HG03039 (cell line): ENCODE data around the gene TP53I11.

Source experiments
- ATAC-seq: cut with Tn5 transposase; IDR thresholded peaks from one replicate; pipeline ENCODE4 v1.9.1; 2021; ENCODE audit warnings: mild to moderate bottlenecking, moderate library complexity; ENCODE audit not compliant: unreplicated experiment

TP53I11 gene

DNA sequence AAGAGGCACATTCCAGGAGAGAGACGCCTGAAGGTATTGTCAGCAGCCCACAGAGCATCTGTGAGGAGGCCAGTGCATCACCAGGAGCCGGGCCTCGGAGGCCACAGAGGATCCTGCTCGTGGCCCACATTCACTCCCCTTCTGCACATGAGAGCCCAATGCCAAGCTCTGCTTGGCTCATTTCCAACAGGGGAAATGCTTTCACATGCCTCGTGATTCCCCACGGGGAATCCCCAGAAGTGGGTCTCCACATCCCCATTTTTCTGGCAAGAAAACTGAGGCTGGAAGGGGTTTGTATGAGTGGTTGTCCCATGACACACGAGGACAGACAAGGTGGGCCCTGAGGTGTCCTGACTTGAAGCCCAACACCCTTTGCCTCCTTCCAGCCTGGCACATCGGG, 34.4 kb downstream of the TP53I11 start:
- ATAC-seq, result no peak

DNA sequence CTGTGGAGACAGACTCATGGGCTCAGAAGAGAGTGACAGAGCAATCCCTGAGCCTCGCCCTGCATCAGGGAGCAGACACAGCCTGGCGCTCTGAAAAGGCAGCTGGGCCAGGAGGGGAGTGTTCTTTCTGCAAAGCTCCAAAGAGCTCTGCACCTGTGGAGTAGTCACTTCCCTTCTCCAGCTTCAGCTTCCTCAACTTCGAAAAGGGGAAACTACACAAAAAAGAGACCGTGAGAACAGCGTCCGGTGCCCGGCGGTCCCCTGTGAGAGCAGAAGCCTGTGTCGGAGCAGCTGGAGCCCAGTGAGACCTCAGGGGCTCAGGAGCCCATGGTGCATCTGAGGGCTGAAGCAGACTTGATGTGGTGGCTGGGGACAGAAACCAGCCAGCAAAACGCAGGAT, 35.1 kb downstream of the TP53I11 start:
- ATAC-seq, result no peak

DNA sequence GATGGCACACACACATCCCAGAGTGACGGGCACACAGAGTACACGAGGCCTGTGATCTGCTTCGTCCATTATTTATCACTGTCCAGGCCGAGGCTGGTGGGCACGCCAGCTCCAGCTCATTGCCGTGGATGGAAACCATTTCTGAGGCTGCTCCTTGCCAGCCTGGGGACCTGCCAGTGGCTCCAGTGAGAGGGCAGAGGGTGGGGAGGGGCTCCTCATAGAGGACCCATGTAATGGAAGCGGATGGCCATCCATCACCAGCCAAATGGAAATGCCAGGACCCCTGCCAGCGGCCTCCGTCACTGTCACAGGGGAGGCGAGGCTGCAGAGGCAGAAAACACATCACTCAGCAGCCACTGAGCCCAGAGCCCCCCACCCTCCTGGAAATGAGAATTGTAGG, 35.7 kb downstream of the TP53I11 start:
- ATAC-seq, result no peak

DNA sequence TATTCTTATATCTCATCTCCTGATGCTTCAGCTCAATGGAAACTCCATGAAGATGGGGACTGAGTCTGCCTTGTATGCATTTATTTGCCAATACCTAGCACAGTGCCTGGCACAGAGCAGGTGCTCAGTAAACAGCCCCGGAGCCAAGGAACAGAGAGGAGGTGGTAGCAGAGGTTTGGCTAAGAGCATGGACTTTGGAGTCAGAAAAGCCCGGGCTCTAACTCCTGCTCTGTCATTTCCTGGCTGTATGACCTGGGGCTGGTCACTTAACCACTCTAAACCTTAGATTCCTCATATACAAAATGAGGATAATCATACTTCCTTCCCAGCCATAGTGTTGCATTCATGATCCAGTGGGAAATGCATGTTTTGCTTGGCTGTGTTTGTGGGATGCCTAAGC, 36.6 kb downstream of the TP53I11 start:
- no peak for ATAC-seq

DNA sequence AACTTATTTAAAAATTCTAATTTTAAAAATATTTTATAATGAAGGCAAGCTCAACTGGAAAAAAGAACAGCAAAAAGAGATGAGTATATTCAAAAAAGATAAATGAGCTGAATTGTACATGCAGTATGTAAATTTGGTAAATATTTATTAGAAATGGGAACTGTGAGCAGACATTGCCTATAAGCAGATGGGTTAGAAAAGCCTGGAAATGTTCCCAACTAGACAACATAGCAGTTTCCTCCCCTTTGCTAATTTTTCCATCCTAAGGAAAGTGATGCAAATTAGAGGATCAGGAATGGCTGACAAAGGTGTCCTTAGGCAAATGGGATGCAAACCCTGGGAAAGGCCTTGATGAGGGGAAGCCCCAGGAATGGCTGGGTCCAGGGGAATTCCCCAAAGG, 37.2 kb downstream of the TP53I11 start:
- ATAC-seq, result no peak

DNA sequence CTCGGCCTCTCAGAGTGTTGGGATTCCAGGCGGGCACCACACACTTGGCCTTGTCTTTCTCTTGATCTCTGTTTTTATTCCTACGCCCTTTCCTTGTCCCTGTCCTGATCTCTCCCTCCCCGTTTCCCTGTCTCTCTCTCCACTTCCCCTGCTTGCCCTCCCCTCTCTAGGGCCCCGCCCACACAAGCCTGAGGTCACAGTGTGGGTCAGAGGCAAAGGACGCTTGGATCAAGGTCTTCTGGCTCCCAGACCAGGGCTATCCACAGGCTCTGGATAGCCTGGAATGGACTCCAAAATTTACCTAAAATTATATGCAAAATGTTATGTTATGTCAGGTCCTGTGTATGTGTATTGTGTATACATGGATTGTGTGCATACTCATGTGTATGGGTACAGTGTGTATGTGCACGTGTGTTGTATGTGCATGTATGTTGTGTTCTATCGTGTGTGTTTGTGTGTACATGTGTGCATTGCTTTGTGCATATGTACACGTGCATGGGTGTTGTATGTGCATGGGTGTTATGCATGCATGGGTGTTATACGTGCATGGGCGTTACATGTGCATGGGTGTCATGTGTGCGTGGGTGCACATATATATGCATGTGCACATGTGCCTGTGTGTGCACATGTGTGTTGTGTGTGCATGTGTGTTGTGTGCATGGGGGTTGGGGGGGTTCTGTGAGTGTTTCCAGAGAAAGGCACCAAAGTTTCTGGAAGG, 38.3 kb downstream of the TP53I11 start:
- no peak for ATAC-seq

DNA sequence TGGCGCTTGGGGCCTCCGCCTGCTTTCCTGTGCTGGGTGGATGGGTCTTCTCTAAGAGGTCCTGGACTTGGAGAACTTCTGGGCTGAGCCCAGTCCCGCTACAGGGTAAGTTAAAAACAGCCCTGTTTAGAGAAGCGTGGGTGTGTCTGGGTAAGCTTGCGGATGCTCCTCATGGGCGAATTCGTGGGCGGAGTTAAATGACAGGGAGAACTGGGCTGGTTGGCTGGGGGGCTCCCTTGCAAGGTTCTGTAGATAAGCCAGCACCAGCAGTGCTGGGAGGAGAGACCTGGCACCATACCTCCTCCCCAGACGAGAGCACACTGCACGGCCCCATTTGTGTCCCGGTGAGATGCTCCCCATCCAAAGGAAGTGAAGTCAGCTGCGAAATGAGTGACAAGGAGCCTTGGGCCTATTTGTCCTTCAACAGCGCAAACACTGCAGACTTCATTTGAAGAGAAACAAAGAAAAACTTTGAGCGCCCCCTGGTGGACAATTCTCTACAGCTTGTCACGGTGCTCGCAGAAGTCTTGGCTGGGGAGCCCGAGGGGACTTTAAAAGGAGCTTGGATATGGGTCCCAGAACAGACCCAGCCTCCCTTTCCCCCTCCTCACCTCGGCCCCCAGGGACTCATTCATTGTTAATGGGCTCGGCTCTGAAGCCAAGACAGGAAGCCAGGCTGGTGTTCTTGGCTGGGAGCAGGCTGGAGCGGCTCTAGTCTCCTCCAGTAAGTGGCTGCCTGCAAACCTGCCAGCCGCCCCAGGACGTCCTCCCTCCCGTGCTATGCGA, 39.5 kb downstream of the TP53I11 start:
- no peak for ATAC-seq

DNA sequence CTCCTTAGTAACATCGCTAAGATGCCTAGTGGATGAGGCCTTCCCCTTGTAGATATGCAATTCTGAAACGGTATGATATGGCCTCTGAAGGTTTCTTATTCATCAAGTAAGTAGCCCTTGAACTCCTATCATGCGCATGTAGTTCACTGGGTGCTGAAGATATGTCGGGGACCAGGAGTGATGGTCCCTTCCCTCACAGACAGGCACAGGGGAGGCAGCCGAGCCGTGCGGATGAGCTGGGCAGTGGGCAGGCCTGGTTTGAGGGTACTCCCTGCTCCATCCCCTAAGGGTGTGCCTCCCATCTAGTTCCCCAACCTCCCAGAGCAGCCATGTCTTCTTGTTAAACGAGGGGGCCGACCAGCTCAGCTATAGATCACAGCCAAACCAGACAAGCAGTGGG, 40.1 kb downstream of the TP53I11 start:
- no peak for ATAC-seq

DNA sequence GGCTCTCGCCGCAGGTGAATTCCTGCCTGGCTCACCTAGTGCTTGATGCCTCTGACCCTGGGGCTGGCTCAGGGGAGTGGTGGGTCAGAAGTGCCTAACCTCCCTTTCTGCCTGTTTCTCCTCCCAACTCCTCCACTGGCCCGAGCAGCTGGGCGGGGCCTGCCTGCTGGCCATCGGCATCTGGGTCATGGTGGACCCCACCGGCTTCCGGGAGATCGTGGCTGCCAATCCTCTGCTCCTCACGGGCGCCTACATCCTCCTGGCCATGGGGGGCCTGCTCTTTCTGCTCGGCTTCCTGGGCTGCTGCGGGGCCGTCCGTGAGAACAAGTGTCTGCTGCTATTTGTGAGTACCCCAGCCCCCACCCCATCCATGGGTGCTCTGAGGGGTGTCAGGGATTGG, 41.1 kb downstream of the TP53I11 start:
- ATAC-seq, result no peak

DNA sequence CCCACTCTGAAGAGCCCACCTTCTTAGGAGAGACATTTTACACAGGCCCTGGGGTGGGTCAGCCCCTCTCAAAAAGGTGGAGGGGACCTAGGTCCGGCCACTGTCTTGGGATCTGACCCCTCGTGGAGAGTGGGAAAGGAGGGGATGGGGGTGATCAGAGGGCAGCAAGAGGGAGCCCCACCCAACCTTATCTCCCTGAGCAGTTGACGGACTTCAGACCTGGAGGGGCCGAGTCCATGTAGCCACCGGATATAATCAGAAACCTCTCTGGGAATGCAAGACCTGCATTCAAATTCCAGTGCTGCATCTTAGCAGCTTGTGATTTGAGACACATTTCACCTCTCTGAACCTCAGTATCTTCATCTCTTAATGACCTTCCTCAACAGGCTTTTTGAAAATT, 44.0 kb downstream of the TP53I11 start:
- no peak for ATAC-seq

DNA sequence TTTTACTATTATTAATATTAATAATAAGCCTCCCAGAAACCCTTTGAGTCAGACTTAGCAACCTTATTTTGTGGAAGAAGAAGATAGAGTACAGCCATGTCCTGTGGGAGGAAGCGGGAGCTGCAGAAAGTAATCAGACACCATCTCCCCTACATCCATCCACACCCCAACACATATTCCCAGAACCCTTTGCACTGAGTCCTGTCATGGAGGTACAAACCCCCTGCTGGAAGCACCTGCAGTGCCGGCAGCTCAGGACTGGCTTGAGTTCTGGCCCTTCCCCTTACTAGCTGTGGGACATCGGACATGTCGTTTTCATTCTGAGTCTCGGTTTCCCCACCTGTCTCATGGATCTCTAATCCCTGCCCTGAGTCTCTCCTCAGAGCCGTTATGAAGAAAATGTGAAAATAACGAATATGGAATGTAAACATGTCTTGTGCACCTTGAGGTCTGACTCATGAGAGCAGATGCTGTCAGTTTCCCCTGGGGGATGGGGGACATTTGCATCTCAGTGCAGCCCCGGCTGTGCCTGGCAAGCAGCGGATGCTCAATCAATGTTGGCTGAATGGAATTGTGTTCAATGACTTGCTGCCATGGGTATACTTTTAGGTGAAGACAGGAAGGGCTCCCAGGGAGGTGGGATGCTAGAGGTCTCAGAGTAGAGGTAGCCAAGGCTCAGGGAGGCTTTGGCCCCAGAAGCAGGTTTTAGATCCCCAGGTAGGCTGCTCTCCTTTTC, 45.4 kb downstream of the TP53I11 start:
- ATAC-seq, result no peak

DNA sequence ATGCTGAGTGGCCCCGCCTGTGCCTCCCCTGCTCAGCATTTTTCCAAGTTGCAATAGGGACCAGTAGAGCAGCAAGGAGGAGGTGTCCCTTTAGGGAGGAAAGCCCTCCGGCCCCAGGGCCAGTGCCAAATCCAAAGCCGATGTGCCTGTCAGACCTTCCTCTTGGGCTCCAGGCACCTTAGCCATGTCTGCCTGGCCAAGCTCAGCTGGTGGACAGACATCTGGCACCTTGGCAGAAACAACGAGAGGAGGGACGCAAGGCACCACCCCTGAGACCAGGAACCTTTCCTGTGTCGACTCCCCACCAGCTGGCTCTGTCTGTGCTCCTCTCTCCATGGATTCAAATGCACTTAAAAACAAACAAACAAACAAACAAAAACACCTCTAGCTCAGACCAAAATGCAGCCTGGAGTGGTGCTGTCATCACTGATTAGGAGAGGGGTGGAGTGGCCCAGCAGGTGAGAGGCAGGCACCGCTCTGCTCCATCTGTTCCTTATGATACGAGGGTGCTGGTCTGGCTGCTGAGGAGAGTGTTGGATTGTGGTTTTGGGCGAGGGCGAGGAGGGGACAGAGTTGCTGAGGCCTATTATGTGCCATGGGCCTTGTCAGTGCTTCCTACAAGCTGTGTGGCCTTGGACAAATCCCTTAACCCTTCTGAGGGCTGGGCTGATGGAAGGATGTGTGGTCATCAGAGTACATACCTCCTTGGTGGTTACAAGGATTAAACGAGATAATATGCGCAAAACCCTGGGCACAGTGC, 46.2 kb downstream of the TP53I11 start:
- ATAC-seq, result no peak

DNA sequence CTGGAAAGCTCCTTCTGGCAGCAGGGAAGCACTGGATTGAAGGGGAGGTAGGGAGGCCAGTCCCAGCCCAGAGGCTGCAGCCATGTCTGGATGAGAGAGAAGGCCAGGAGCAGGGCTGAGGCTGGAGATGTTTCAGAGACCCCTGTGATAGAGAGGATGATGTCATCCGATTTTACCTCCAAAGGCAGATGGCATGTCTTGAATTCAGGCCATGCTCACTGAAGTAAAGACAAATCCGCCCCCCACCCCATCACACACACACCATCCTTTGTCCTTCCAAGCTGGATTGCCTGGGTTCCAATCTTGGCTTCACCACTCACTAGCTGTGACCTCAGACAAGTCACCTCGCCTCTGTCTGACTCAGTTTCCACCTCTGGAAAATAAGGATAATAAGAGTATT, 47.2 kb downstream of the TP53I11 start:
- ATAC-seq, result no peak

DNA sequence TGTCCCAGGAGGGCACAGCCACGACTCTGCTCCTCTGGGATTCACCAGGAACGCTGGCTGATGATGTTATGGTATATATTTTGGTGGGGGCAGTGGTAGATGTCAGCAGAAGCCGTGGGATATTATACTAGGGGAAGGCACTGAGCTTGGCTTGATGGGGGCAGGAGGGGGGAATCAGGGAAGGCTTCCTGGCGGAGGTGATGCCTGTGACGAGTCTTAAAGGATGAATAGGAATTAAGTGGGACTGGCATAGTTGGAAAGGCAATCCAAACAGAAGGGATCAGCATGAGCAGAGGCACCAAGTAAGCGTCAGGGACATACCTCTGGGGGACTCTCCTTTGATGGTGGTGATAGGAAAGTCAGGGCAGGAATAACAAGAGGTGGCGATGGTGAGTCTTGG, 47.6 kb downstream of the TP53I11 start:
- no peak for ATAC-seq

DNA sequence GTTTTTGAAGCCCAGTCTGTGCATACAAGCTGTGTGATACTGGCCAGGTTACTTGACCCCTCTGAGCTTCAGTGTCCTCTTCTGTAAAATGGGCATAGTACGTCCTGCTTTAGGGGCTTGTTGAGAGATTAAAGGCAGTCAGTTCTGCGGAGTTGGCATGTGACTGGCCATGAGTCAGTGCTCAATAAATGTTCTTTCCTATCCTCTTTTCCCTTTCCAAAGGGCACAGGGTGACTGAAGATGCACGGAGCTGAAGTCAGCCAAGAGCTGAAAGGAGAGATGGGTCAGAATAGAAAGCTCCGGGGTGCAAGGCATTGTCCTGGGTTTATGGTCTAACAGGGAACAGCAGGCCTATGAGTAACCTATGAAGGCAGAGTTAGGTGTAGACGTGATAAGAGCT, 48.9 kb downstream of the TP53I11 start:
- no peak for ATAC-seq

DNA sequence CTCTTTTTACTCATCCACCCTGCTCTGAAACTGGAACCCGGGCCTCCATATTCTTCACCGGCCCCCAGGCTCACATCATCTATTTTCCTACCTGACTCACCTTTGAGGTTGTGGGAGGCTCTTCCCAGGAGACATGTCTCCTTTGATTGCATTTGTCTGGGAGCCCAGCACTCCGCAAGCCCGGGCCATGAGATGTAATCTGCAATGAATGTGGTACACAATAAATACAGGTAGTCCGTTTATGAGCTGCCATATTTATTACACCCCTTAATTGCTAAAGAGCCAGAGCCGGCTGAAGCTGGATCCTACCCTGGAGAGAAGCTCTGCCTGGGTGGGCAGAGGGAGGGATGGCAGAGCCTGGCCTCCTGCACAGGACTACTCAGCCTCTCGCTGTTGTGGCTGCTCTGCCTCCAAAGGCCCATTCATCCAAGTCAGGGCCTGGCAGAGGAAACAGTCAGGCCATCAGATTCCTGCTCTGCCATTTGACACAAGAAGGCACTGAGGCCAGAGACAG, 49.5 kb downstream of the TP53I11 start:
- no peak for ATAC-seq

DNA sequence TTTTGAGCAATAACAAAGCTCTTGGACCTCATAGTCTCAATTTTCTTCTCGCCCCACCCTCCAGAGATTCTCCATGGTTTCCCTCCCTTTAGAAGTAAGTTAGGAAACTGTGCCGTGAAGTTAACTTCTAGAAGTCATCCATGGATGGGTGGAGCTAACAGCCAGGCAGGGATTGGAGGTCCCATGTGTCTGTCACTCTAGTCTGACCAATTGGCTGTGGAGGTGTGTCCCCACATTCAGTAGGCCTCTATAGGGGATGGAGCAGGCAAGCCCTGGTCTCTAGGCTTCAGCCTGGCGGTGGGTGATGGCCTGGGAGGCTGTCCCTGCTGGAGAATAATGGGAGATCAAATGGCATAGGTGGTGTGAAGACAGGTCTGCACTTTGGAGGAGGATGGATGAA, 50.7 kb downstream of the TP53I11 start:
- ATAC-seq, result no peak

DNA sequence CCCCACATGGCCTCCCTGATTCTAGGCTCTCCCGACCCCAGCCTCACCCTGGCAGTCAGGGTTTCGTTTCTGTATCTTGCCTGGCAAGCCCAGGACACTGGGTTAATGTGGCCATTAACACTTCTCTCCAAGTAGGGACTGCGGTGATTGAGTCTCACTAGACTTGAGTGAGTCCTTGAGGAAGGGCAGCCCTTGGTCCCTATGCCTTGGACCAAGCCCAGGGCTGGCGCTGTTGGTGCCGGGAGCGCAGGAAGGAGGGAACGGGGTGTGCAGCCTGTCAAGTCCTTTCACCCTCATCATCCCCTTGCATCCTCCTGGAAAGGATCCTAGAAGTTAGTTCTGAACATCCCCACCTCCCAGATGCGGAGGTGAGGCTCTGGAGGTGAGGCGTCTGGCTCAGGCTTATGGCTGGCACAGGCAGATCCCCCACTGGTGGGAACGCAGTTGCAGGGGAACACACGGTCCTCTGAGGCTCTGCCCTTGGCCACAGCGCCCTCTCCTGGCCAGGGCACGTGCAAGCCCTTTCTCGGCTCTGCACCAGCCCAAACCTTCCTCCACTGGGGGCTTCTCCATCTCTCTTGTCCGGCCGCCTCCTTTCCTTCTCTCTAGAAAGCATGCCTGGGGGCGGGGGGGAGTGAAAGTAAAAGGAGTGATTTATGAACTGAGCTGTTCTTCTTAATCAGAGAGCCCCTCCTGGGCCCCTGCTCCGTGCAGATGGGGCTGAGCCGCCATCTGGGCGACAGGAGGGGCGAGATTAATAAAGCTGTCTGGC, 56.7 kb downstream of the TP53I11 start:
- ATAC-seq, result no peak

DNA sequence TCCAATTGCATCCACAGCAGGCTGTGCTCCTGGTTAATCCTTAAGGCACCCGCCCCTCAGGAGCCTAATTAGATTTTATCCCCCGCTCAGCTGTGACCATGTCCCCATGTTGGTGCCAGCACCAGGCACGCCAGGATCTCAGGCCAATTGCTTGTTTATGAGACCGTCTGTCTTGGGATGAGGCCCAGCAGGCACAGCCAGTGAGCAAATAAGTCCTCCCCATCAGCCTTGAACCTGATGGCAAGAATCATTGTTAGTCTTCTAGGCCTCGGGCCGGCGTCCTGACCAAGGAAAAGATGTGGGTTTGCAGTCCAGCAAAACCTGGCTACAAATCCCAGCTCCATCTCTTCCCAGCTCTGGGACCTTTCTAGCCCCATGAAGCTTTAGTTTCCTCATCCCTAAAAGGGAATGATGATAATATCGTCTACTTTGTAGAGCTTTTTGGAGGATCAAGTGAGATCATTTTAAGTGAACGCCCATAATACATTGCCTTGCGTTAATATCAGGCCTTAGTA, 57.3 kb downstream of the TP53I11 start:
- ATAC-seq, result no peak

DNA sequence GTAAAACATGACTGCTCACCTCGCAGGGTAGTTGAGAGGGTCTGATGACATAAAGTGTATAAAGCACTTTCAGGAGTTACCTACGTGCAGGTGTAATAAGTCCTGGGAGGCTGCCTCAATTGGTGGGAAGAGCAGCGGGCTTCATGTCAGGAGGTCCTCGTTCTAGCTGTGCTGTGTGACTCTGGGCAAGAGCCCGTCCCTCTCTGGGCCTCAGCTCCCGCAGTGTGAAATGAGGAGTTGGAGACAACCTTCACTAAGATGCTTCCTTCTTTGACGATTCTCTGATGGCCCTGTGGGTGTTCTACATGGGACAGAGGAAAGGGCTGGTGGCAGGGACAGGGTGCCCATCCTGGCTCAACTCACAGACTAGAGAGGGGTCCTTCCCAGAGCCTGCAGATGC, 57.8 kb downstream of the TP53I11 start:
- ATAC-seq, result no peak
